ENCODE data around the gene NOL6. TPM values are rescaled to one million over a fixed set of nuclear protein-coding genes. Genes with fewer than 3 reads are reported as not detected.

The NOL6 gene
- total RNA-seq, 1 experiment from 2014 or later, result 64.4 TPM

DNA sequence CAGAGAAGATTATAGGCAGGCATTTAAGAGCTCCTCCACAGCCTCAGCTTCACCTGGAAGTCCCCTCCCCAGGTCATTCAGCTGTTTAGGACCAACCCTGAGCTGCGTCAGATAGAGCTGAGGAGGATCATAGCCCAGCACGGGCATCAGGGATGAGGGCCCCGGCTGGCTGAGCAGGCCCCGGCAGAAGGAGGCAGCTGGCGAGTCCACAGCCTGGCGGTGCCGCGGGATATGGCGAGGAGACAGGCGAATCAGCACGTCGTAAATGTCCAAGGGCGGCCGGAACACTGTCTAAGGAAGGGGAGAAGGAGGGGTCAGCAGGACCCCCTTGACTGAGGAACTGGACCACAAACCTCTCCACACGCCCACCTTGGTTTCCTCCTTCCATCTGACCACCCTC is 10.6 kb downstream of the NOL6 start:
- Mint-ChIP-seq H3K27me3 (ENCODE audit: low read depth) (no peaks in the 10 kb centered on the region), H3K27ac (no peak overlapping the region), H3K9me3 (no peaks in the 10 kb centered on the region), H3K4me1 (peaks cover 0 to 4% of the 10 kb centered on the region in 2 experiments; a peak in 1 of 4 replicates), H3K36me3 (ENCODE audit: insufficient read depth in 1 of 3, low read depth in 3 of 3) (peaks cover 37 to 75% (median 61%) of the 10 kb centered on the region in 3 experiments; a peak in 6 of 7 replicates), H3K4me3 (no peak overlapping the region)
- H3T11ph ChIP-seq (ENCODE audit: low read length), result no peak overlapping the region
- H3K79me1 ChIP-seq (ENCODE audit: insufficient read depth, low read depth, low read length, poor library complexity, severe bottlenecking), result no peaks in the 10 kb centered on the region
- H3K4me1 ChIP-seq (ENCODE audit: insufficient read depth, low read length), result no peaks in the 10 kb centered on the region
- TF ChIP-seq, protein P1, sequence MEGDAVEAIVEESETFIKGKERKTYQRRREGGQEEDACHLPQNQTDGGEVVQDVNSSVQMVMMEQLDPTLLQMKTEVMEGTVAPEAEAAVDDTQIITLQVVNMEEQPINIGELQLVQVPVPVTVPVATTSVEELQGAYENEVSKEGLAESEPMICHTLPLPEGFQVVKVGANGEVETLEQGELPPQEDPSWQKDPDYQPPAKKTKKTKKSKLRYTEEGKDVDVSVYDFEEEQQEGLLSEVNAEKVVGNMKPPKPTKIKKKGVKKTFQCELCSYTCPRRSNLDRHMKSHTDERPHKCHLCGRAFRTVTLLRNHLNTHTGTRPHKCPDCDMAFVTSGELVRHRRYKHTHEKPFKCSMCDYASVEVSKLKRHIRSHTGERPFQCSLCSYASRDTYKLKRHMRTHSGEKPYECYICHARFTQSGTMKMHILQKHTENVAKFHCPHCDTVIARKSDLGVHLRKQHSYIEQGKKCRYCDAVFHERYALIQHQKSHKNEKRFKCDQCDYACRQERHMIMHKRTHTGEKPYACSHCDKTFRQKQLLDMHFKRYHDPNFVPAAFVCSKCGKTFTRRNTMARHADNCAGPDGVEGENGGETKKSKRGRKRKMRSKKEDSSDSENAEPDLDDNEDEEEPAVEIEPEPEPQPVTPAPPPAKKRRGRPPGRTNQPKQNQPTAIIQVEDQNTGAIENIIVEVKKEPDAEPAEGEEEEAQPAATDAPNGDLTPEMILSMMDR (conservative IDR thresholded peaks at IDR 0.05), result no peak
- H2AK5ac ChIP-seq (ENCODE audit: insufficient read length, low read length), result no peak overlapping the region
- H3K23ac ChIP-seq (ENCODE audit: insufficient read length, low read depth, low read length), result no peak overlapping the region
- no peak overlapping the region for H4K91ac ChIP-seq (ENCODE audit: insufficient read length, low read depth, low read length)
- no peaks in the 10 kb centered on the region for H3K23me2 ChIP-seq (ENCODE audit: insufficient read length, low read depth, low read length, poor library complexity, severe bottlenecking)
- no peaks in the 10 kb centered on the region; the same call in 1 of the 2 replicates for H3K79me2 ChIP-seq (ENCODE audit: insufficient read depth, low read length)
- no peak overlapping the region for H3K9ac ChIP-seq (ENCODE audit: extremely low read depth, insufficient read length, low read length)
- no peak overlapping the region for H2BK15ac ChIP-seq (ENCODE audit: low read depth, low read length)
- no peak overlapping the region for H4K5ac ChIP-seq (ENCODE audit: insufficient read length, low read depth, low read length)
- no peak overlapping the region for H2BK120ac ChIP-seq (ENCODE audit: low read depth, low read length, poor library complexity, severe bottlenecking)
- WGBS (ENCODE audit: extremely low coverage, insufficient read length, low lambda C conversion rate), result no CpG with 5 or more reads among the region's 15 CpGs
- no peak overlapping the region for H2AFZ ChIP-seq (ENCODE audit: low read length)
- no peak overlapping the region for H3K18ac ChIP-seq (ENCODE audit: insufficient read length, low read depth, low read length)
- no peaks in the 10 kb centered on the region for H3K27me3 ChIP-seq (ENCODE audit: insufficient read depth, low read length)
- H3K56ac ChIP-seq (ENCODE audit: insufficient read length, low read depth, low read length), result no peak overlapping the region
- no peak overlapping the region for H2BK5ac ChIP-seq (ENCODE audit: insufficient read length, low read length)
- H2BK12ac ChIP-seq (ENCODE audit: insufficient read length, low read depth, low read length), result no peak overlapping the region
- H4K20me1 ChIP-seq (ENCODE audit: control insufficient read depth, insufficient read depth, insufficient read length), result no peaks in the 10 kb centered on the region
- no peak overlapping the region for H2BK20ac ChIP-seq (ENCODE audit: low read depth, low read length, poor library complexity, severe bottlenecking)
- H3K4ac ChIP-seq (ENCODE audit: low read depth, low read length), result no peak overlapping the region
- DNase-seq, result no peak
- H3K9me3 ChIP-seq (ENCODE audit: control insufficient read depth, low read depth, low read length), result no peaks in the 10 kb centered on the region
- H3K4me2 ChIP-seq (ENCODE audit: insufficient read depth, insufficient read length, low read length), result no peak overlapping the region
- H3K14ac ChIP-seq (ENCODE audit: insufficient read depth, low read length), result no peak overlapping the region
- H4K8ac ChIP-seq (replicated peaks; ENCODE audit: insufficient read length, low read depth, low read length), result no peak overlapping the region
- no peak overlapping the region for H3K27ac ChIP-seq (ENCODE audit: insufficient read length, low read depth, low read length)

Data from H9 (cell line).